GM10248 (cell line): Measurements from ENCODE around the gene TTF1.

Source experiments
- CTCF ChIA-PET: fragments of 300-600 bp; sonication (Branson Sonifier 250); formaldehyde crosslinking; extraction: SDS; loops from one replicate; lab custom pipeline; 2021; ENCODE audit warnings: antibody characterized with exemption; lab: Yijun Ruan, JAX
- POLR2A ChIA-PET: fragments of 350-650 bp; sonication (Branson Sonifier 250); formaldehyde crosslinking; extraction: SDS; loops from one replicate; lab custom pipeline; 2020; ENCODE audit warnings: antibody characterized with exemption; lab: Yijun Ruan, JAX
- DNase-seq: peaks from one replicate; pipeline ENCODE4 v3.0.0; 2012; ENCODE audit errors: extremely low spot score
- CTCF ChIP-seq: IDR thresholded peaks from 2 replicates; pipeline ENCODE4 v1.5.1; 2012; ENCODE audit warnings: mild to moderate bottlenecking, low read depth; ENCODE audit errors: extremely low read depth, missing control alignments, control extremely low read depth

TTF1 gene

GRCh38 chr9:132406554-132407122 is at the start of gene TTF1:
Gene TTF1 (minus strand): TSS chr9:132406840. CDS start chr9:132402821, 4,019 bp downstream.
- CTCF ChIA-PET = no interaction called here
- no peak for TF ChIP-seq CTCF
- DNase-seq = peak; percentile 94
- POLR2A ChIA-PET = no interaction called here

GRCh38 chr9:132456241-132456640 is 49.6 kb upstream of the TTF1 start:
- ChIA-PET POLR2A (no interaction called here), CTCF (interaction anchor here (0.6 kb wide), 1 partner anchor 10 kb away, joined by 3 read pairs; no protein-coding TSS in a partner anchor)
- TF ChIP-seq CTCF = no peak
- no peak for DNase-seq

- ChIA-PET CTCF (no interaction called here), POLR2A (no interaction called here)
- DNase-seq = no peak
- TF ChIP-seq CTCF = no peak
Observed at GRCh38 chr9:132451276-132451675, 44.6 kb upstream of the TTF1 start.

- TF ChIP-seq CTCF = no peak
- ChIA-PET POLR2A (no interaction called here), CTCF (no interaction called here)
- DNase-seq = no peak
Observed at GRCh38 chr9:132447902-132448301, 41.3 kb upstream of the TTF1 start.

- ChIA-PET POLR2A (no interaction called here), CTCF (no interaction called here)
- DNase-seq = no peak
- no peak for TF ChIP-seq CTCF
Observed at GRCh38 chr9:132447346-132447745, 40.7 kb upstream of the TTF1 start.

GRCh38 chr9:132446887-132447286 is 40.2 kb upstream of the TTF1 start:
- ChIA-PET POLR2A (no interaction called here), CTCF (no interaction called here)
- no peak for DNase-seq
- TF ChIP-seq CTCF = no peak
